ENCODE results near the gene KCNA5.

Gene KCNA5

DNA sequence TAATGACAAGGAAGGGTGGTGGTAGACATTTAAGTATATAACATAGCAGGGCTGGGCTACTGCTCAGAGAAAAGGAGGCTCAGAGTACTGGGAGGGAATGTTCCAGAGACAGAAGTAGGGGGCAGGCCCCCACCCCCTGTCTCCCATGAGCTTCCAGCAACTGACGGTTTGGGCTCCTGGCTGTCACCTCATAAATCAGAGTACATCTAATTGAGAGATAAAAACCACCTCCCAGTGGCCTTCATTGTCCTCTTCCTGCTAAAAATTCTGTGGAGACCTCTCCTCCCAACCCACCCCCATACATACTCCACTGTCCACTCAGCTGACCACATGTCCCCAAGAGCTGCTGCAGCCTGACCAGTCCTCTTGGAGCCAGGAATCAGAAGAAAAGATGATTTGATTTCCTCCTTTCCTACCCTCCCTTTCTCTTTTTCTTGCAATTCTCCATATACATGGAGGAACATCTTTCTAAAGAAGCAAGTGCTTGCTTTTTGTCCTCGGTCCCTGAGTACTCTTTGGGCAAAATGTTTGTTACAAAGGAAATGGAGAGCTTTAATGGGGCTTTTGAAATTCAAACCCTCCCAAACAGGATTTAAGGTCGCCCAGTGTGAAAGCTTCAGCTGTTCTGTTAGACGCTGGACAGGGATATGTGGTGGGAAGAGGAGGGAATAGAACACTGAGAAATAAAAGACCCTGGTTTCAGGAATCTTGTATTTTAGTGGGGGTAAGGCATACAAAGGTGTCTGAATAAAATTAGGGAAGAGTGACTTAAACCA lies 16.4 kb upstream of the KCNA5 start:
- Histone ChIP-seq H3K36me3 (no peaks in the 10 kb centered on the region), H3K27me3 (ENCODE audit: insufficient read depth, low read depth, severe bottlenecking) (no peaks in the 10 kb centered on the region), H3K27ac (no peak overlapping the region), H3K4me3 (ENCODE audit: low read depth, low read length) (no peak overlapping the region), H3K9me3 (ENCODE audit: severe bottlenecking) (no peaks in the 10 kb centered on the region)
- no peak for DNase-seq
- TF ChIP-seq, protein P1, sequence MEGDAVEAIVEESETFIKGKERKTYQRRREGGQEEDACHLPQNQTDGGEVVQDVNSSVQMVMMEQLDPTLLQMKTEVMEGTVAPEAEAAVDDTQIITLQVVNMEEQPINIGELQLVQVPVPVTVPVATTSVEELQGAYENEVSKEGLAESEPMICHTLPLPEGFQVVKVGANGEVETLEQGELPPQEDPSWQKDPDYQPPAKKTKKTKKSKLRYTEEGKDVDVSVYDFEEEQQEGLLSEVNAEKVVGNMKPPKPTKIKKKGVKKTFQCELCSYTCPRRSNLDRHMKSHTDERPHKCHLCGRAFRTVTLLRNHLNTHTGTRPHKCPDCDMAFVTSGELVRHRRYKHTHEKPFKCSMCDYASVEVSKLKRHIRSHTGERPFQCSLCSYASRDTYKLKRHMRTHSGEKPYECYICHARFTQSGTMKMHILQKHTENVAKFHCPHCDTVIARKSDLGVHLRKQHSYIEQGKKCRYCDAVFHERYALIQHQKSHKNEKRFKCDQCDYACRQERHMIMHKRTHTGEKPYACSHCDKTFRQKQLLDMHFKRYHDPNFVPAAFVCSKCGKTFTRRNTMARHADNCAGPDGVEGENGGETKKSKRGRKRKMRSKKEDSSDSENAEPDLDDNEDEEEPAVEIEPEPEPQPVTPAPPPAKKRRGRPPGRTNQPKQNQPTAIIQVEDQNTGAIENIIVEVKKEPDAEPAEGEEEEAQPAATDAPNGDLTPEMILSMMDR (IDR thresholded peaks at IDR 0.05; ENCODE audit: low read depth, low read length): no peak

DNA sequence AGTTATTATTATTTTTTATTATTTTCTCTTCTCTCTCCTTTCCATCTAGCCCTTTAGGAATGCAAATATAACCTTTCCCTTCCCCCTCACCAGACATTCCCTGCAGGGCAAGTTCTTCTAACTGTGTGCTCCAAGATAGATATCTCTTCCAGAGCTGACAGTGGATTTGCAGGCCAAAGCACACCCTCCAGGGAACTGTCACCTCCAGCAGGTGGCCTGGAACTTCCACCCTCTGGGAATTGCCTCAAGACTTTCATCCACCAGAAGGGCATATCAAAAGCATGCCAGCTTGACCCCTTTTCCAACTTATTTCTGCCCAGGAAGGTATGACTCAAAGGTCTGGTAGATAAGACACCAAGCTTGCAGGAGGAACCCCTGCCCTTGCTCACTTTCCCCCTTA lies 13.6 kb upstream of the KCNA5 start:
- H3K36me3 ChIP-seq: no peaks in the 10 kb centered on the region
- H3K27ac ChIP-seq: no peak overlapping the region
- TF ChIP-seq, protein P1 (IDR thresholded peaks at IDR 0.05; ENCODE audit: low read depth, low read length): no peak
- no peaks in the 10 kb centered on the region for H3K9me3 ChIP-seq (ENCODE audit: severe bottlenecking)
- DNase-seq: no peak
- no peaks in the 10 kb centered on the region for H3K27me3 ChIP-seq (ENCODE audit: insufficient read depth, low read depth, severe bottlenecking)
- H3K4me3 ChIP-seq (ENCODE audit: low read depth, low read length): no peak overlapping the region

DNA sequence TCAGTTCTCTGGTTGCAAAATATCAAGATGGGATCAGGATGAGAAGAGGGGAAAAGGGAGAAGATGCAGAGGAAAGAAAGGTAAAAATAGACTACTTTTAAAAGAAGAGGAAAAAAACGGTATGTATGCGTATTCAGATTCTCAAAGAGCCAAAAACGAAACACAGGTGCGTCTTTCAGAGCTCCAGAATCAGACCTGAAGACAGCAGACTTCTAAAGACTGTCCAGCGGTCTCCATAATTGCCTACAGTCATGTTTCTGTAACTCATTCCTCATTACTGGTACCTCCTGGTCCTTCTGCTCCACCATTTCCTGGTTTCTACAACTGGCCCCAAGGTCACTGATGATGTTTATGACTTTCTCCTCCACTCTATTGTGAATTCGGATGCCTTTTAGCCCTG lies 12.4 kb upstream of the KCNA5 start:
- H3K4me3 ChIP-seq (ENCODE audit: low read depth, low read length): no peak overlapping the region
- TF ChIP-seq, protein P1 (IDR thresholded peaks at IDR 0.05; ENCODE audit: low read depth, low read length): no peak
- DNase-seq: no peak
- no peaks in the 10 kb centered on the region for H3K36me3 ChIP-seq
- no peak overlapping the region for H3K27ac ChIP-seq
- H3K9me3 ChIP-seq (ENCODE audit: severe bottlenecking): no peaks in the 10 kb centered on the region
- H3K27me3 ChIP-seq (ENCODE audit: insufficient read depth, low read depth, severe bottlenecking): no peaks in the 10 kb centered on the region

DNA sequence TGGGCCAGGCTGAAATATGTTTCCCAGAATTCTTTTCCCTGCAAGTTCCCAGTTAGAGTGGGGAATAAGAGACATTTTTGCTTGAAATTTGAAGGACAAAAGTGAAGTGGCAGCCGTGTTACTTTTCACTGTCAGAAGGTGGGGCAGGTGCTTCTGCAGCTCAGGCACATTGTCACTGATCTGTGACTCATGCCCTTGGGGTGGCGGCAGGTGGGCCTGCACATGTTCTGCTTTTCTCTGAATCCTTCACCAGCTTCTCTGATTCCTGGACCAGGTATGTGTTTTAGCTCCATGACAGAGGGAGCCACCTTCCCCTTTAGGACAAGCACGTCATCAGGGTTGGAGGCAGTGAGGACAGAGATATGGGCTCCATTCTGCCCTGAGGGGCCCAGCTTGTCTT lies 11.7 kb upstream of the KCNA5 start:
- H3K9me3 ChIP-seq (ENCODE audit: severe bottlenecking): peaks cover 2% of the 10 kb centered on the region
- TF ChIP-seq, protein P1 (IDR thresholded peaks at IDR 0.05; ENCODE audit: low read depth, low read length): no peak
- H3K36me3 ChIP-seq: no peaks in the 10 kb centered on the region
- H3K4me3 ChIP-seq (ENCODE audit: low read depth, low read length): no peak overlapping the region
- H3K27me3 ChIP-seq (ENCODE audit: insufficient read depth, low read depth, severe bottlenecking): no peaks in the 10 kb centered on the region
- no peak for DNase-seq
- H3K27ac ChIP-seq: no peak overlapping the region

- no peak overlapping the region for H3K27ac ChIP-seq
- TF ChIP-seq, protein P1 (IDR thresholded peaks at IDR 0.05; ENCODE audit: low read depth, low read length): no peak
- no peak for DNase-seq
- no peaks in the 10 kb centered on the region for H3K27me3 ChIP-seq (ENCODE audit: insufficient read depth, low read depth, severe bottlenecking)
- peaks cover 3% of the 10 kb centered on the region for H3K9me3 ChIP-seq (ENCODE audit: severe bottlenecking)
- no peaks in the 10 kb centered on the region for H3K36me3 ChIP-seq
- H3K4me3 ChIP-seq (ENCODE audit: low read depth, low read length): no peak overlapping the region
Measured at GRCh38 chr12:5032821-5033220, 10.9 kb upstream of the KCNA5 start.

DNA sequence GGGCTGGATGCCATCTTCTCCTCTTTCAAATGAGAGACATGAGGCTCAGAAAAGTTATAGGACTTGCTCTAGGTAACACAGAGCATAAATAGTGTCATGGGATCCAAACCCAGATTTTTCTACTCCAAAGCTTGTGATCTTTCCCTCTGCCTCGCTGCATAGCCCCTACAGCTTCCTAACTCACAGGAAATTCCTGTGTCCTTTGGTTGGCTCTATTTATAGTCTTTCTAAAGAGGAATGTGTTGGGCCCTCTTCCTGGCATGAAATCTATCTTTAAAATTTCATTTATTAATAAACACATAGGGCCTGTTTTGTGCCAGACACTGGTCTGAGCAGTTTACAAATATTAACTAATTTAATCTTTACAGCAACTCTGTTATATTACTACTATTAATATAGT lies 9.8 kb upstream of the KCNA5 start:
- H3K27ac ChIP-seq: no peak overlapping the region
- H3K4me3 ChIP-seq (ENCODE audit: low read depth, low read length): no peak overlapping the region
- no peaks in the 10 kb centered on the region for H3K36me3 ChIP-seq
- no peak for DNase-seq
- H3K9me3 ChIP-seq (ENCODE audit: severe bottlenecking): peaks cover 3% of the 10 kb centered on the region
- no peaks in the 10 kb centered on the region for H3K27me3 ChIP-seq (ENCODE audit: insufficient read depth, low read depth, severe bottlenecking)
- TF ChIP-seq, protein P1 (IDR thresholded peaks at IDR 0.05; ENCODE audit: low read depth, low read length): no peak

Data from WERI-Rb-1 (cell line).